ES-I3 (cell line): ENCODE measurements around the gene BCAT1.
"Not testable (repeated sequence)": the region's sequence is repeated elsewhere in the genome, so short reads cannot be mapped to it uniquely, and the experiment has no call there.

Experiments
- H3K36me3 ChIP-seq: 2 replicates; pipeline ENCODE4 v1.6.1; 2013; ENCODE audit warnings: mild to moderate bottlenecking, low read length, control low read depth, moderate library complexity; ENCODE audit not compliant: insufficient read depth
- H3K4me1 ChIP-seq: 2 replicates; pipeline ENCODE4 v1.6.1; 2013; ENCODE audit warnings: mild to moderate bottlenecking, control low read depth, low read length; ENCODE audit not compliant: insufficient read depth
- H3K9ac ChIP-seq: 2 replicates; pipeline ENCODE4 v1.6.1; 2013; ENCODE audit warnings: low read depth, mild to moderate bottlenecking, low read length, moderate library complexity
- H3K9me3 ChIP-seq: 2 replicates; pipeline ENCODE4 v1.6.1; 2013; ENCODE audit warnings: mild to moderate bottlenecking, low read length, moderate library complexity; ENCODE audit not compliant: control insufficient read depth, insufficient read depth

The BCAT1 gene

GRCh38 chr12:24890048-24890803 is 58.7 kb downstream of the BCAT1 start:
- no peak overlapping the region for H3K9ac ChIP-seq
- peaks cover 4% of the 10 kb centered on the region for H3K36me3 ChIP-seq
- peaks cover 10% of the 10 kb centered on the region for H3K4me1 ChIP-seq
- no peaks in the 10 kb centered on the region for H3K9me3 ChIP-seq

- H3K36me3 ChIP-seq: peaks cover 4% of the 10 kb centered on the region
- H3K9me3 ChIP-seq: no peaks in the 10 kb centered on the region
- H3K4me1 ChIP-seq: peaks cover 10% of the 10 kb centered on the region
- no peak overlapping the region for H3K9ac ChIP-seq
Measured at GRCh38 chr12:24889411-24889810, 59.5 kb downstream of the BCAT1 start.

GRCh38 chr12:24888813-24889212 is 60.1 kb downstream of the BCAT1 start:
- Histone ChIP-seq H3K9ac (no peak overlapping the region), H3K36me3 (no peaks in the 10 kb centered on the region; the same call in 1 of the 2 replicates), H3K9me3 (no peaks in the 10 kb centered on the region), H3K4me1 (peaks cover 10% of the 10 kb centered on the region)

- H3K9me3 ChIP-seq: no peaks in the 10 kb centered on the region
- peaks cover 7% of the 10 kb centered on the region for H3K4me1 ChIP-seq
- peaks cover 3% of the 10 kb centered on the region; the same call in 1 of the 2 replicates for H3K36me3 ChIP-seq
- no peak overlapping the region for H3K9ac ChIP-seq
Measured at GRCh38 chr12:24884911-24885310, 64.0 kb downstream of the BCAT1 start.

GRCh38 chr12:24881724-24882371 is 67.1 kb downstream of the BCAT1 start:
- no peaks in the 10 kb centered on the region for H3K9me3 ChIP-seq
- H3K9ac ChIP-seq: no peak overlapping the region
- peaks cover 18% of the 10 kb centered on the region; the same call in 1 of the 2 replicates for H3K36me3 ChIP-seq
- H3K4me1 ChIP-seq: no peaks in the 10 kb centered on the region

- H3K9me3 ChIP-seq: no peaks in the 10 kb centered on the region
- H3K36me3 ChIP-seq: peaks cover 18% of the 10 kb centered on the region; the same call in 1 of the 2 replicates
- no peaks in the 10 kb centered on the region for H3K4me1 ChIP-seq
- no peak overlapping the region for H3K9ac ChIP-seq
Measured at GRCh38 chr12:24881227-24881626, 67.7 kb downstream of the BCAT1 start.

- Histone ChIP-seq H3K36me3 (peaks cover 18% of the 10 kb centered on the region; the same call in 1 of the 2 replicates), H3K4me1 (no peaks in the 10 kb centered on the region), H3K9ac (no peak overlapping the region), H3K9me3 (no peaks in the 10 kb centered on the region)
Measured at GRCh38 chr12:24880732-24881131, 68.2 kb downstream of the BCAT1 start.

- no peak overlapping the region for H3K9ac ChIP-seq
- H3K4me1 ChIP-seq: no peaks in the 10 kb centered on the region
- H3K9me3 ChIP-seq: no peaks in the 10 kb centered on the region
- H3K36me3 ChIP-seq: peaks cover 21% of the 10 kb centered on the region; the same call in 1 of the 2 replicates
Measured at GRCh38 chr12:24879644-24880043, 69.3 kb downstream of the BCAT1 start.

GRCh38 chr12:24875014-24875413 is 73.9 kb downstream of the BCAT1 start:
- Histone ChIP-seq H3K4me1 (no peaks in the 10 kb centered on the region), H3K9me3 (no peaks in the 10 kb centered on the region), H3K9ac (no peak overlapping the region), H3K36me3 (peaks cover 22% of the 10 kb centered on the region; the same call in 1 of the 2 replicates)

- H3K36me3 ChIP-seq: peaks cover 11% of the 10 kb centered on the region; the same call in 1 of the 2 replicates
- H3K9me3 ChIP-seq: no peaks in the 10 kb centered on the region
- H3K4me1 ChIP-seq: no peaks in the 10 kb centered on the region
- no peak overlapping the region for H3K9ac ChIP-seq
Measured at GRCh38 chr12:24872211-24872610, 76.7 kb downstream of the BCAT1 start.

GRCh38 chr12:24866139-24866538 is 82.8 kb downstream of the BCAT1 start:
- H3K36me3 ChIP-seq: peaks cover 25% of the 10 kb centered on the region
- not testable (repeated sequence) for H3K9ac ChIP-seq, H3K4me1 ChIP-seq, H3K9me3 ChIP-seq

GRCh38 chr12:24864796-24865125 is 84.1 kb downstream of the BCAT1 start:
- peaks cover 26% of the 10 kb centered on the region for H3K36me3 ChIP-seq
- H3K9ac ChIP-seq: no peak overlapping the region
- peaks cover 6% of the 10 kb centered on the region; the same call in 1 of the 2 replicates for H3K9me3 ChIP-seq
- no peaks in the 10 kb centered on the region; the same call in 1 of the 2 replicates for H3K4me1 ChIP-seq

- Histone ChIP-seq H3K4me1 (no peaks in the 10 kb centered on the region; the same call in 1 of the 2 replicates), H3K36me3 (peaks cover 31% of the 10 kb centered on the region), H3K9me3 (peaks cover 16% of the 10 kb centered on the region), H3K9ac (no peak overlapping the region)
Measured at GRCh38 chr12:24861766-24862540, 86.9 kb downstream of the BCAT1 start.

GRCh38 chr12:24860546-24860945 is 88.4 kb downstream of the BCAT1 start:
- H3K4me1 ChIP-seq: no peaks in the 10 kb centered on the region; the same call in 1 of the 2 replicates
- H3K9me3 ChIP-seq: peaks cover 16% of the 10 kb centered on the region
- H3K36me3 ChIP-seq: peaks cover 32% of the 10 kb centered on the region
- H3K9ac ChIP-seq: no peak overlapping the region
